Thyroid gland (tissue), 4 donors: ENCODE data around the gene DUSP19.

Experiments
- POLR2A ChIP-seq, 2 donors: fragments of 450-650 bp; IDR thresholded peaks; one replicate each; pipeline ENCODE4 v1.6.1; 2017; ENCODE audit warnings: antibody characterized with exemption in 2 of 2, mild to moderate bottlenecking in 2 of 2, moderate library complexity in 1 of 2
- TF ChIP-seq, protein P1 (sequence below), 6 experiments: fragments of 200-600 bp in 3 of 6; fragments of 450-650 bp in 3 of 6; sonication (generic) in 3 of 6; IDR thresholded peaks; one replicate each; pipeline ENCODE4 v1.5.1; 2016 to 2019; ENCODE audit warnings: antibody characterized with exemption in 6 of 6, mild to moderate bottlenecking in 2 of 6, inconsistent platforms in 1 of 6, moderate library complexity in 1 of 6

DNA sequence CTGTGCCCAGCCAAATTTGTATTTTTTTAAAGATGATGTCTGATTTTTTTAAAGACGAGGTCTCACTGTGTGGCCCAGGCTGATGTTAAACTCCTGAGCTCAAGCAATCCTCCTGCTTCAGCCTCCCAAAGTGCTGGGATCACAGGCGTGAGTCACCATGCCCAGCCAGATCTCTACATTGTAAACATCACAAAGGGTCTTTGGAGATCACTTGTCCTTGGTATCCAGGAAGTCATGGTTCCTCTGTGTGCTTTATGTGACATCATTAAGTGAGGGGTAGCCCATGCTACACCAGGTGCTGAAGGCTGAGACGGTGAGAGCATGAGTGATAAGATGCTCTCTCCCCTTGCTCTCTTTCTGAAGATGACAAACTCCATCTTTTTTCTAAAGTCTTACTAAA is 38.7 kb downstream of the DUSP19 start:
- TF ChIP-seq POLR2A (IDR thresholded peaks at IDR 0.05) = no peak
- TF ChIP-seq, protein P1, sequence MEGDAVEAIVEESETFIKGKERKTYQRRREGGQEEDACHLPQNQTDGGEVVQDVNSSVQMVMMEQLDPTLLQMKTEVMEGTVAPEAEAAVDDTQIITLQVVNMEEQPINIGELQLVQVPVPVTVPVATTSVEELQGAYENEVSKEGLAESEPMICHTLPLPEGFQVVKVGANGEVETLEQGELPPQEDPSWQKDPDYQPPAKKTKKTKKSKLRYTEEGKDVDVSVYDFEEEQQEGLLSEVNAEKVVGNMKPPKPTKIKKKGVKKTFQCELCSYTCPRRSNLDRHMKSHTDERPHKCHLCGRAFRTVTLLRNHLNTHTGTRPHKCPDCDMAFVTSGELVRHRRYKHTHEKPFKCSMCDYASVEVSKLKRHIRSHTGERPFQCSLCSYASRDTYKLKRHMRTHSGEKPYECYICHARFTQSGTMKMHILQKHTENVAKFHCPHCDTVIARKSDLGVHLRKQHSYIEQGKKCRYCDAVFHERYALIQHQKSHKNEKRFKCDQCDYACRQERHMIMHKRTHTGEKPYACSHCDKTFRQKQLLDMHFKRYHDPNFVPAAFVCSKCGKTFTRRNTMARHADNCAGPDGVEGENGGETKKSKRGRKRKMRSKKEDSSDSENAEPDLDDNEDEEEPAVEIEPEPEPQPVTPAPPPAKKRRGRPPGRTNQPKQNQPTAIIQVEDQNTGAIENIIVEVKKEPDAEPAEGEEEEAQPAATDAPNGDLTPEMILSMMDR (IDR thresholded peaks at IDR 0.05) = no peak
